ELF-1 (cell line): ENCODE results near the gene GCSAM.
A peak's percentile ranks its signal among the peaks of the same experiment; 100 is the strongest.

Experiments used
- DNase-seq: peaks from one replicate; pipeline ENCODE4 v3.0.0-alpha.2; 2016; ENCODE audit warnings: low read depth, low spot score

GCSAM gene

DNA sequence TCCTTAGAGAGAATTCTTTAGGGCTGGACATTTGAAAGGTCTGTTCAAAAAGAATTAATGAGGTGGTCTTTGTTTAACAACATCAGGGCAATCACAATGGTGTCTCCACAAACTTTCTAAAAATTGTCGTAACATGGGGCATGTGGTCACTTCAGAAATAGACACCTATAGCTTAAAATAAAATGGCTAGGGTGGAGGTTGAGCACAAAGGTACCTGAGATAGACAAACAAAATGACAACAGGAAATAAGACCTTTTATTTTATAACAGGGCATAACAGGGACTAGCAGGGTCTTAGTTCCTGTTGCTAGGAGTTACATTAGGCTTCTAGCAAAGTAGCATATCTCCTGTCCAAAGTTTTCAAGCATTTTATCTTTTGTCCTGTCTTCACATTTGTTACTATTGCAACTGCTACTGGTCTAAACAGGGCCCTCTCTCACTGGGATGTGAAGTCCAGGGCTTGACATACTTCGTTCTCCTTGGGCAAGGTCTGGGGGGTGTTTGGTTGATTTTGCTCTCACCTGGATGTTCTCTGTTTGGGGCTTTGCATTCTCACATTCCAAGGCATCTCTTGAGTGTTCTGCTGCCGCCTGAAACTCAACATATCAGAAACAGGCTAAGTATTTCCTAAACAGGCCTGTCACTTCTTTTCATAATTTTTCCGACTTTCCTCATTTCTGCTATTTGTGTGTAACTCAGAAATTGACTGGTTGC is 3.0 kb downstream of the GCSAM start:
- no peak for DNase-seq

DNA sequence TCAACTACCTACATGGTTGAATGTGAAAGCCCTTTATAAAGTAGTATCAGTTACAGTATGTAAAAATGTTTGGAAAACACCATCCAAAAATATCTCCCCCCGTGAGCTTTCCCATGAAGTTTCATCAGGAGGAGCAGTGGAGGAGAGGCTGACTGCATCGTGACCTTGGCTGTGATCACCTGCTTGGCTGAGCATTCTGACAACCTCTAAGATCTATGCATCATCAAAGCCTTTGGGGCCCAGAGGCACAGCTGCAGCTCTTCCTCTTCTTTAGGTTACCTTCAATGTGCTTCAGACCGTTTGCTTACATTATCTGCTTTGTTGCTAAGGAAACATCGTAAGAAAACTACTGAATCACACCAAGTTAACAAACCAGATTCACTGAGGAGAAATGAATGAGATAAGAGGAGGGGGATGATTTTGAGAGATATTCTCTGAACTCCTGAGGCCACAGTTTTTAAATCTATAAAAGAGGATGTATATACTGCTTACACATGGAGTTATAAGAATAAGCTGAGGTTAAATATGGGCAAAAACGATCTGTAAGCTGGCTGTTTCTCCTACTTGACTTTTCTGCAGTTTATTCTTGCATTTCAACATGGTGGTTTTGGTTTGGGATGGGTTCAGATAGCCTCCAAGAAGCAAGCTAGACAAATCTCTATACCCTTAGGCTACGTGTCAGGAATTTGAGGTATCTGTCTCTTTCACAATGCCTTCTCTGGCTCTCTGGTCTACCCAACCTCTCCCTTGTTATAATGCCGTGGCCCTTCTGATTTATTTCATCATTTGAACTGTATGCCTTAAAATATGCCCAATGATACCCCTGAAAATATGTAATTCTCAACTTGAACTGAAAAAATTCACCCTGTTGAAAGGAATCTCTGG is 4.0 kb downstream of the GCSAM start:
- peak; percentile 81 for DNase-seq

DNA sequence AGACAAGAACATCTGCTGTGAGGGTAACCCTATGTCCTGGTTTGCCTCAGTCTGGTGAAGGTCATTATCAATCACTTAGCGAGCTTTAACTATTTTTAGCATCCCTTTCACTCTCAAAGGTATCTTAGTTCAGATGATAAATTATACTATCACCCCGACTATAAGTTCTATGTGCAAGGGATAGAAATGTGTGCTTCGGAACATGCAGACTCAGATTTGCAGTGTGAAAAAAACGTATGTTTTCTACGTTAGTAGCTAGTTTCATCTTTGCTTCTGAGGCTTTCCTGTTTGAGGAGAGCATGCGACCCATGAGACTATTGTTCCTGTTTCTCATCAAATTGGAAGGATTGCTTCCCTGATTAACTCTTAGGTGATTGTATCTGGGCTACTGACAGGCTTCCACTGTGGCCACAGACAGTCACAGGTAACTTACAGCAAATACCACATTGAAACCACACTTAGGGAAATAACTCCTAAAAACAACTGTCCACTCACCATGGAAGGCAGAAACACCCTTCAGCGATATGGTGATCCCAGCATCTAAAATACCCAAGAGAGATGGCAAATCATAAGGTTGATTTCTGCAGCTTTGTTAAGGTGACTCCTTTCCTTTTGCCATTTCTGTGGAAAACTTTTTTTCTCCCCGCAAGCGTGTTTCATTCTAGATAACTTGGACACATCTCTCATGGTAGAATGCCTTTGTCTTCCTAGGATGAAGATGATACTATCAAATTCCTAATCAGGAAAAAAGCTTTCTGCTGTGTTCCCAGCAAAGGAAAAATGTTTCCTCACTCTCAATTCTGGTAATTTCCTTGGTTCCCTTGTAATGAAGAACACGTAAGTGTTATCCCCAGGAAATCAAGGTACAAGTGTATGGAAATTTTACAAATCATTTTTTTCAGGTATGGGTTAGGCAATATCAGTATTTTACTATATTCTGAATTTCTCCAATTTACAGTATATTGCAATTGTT is 5.2 kb downstream of the GCSAM start:
- DNase-seq, result no peak

DNA sequence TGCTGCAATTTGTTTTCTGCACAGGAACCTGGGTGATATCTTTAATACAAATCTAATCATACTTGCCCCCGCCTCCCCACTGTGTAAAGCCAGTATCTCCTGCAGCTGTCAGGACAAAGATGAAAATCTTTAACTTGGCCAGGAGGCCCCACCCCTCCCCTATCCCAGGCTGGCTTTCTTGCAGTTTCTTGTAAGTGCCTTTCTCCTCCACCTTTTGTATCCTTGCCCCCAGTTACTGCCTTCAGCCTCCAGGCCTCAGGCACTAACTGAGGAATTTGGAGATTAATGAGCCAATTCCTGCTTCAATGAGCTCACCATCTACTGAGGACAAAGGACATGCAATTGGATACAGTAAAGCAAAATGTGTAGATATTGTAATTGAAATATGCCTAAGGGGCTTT is 6.5 kb downstream of the GCSAM start:
- peak; percentile 88 for DNase-seq

DNA sequence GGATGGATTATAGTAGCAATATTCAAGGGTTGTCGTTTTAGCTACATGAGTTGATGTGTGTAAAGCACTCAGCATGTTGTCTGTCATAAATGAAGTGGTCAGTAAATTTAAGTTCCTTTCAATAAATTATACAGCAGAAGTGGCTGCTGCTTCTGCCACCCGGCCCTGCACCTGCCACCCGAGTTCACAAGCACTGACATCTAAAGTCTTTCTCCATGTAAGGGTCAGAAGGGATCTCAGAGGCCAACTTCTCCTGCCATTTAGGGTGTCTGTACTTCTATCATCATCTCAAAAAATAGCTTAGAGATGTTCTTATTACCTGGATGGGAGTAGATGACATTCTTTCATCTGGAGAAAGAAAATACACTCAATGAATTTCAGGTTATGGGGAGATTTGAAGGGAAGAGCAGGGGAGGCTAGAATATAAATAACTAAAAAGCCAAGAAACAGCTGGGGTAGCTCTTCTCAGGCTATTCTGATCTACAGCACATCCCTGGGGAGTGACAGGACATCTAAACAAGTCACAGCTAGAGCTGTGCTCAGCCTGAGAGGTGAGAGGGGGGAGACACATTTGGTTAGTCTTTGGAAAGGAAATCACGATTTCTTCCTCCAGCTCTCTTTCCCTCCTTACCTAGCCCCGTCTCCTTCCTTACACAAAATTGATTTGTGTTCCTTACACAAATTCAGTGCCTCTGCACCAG is 8.0 kb downstream of the GCSAM start:
- DNase-seq, result no peak

DNA sequence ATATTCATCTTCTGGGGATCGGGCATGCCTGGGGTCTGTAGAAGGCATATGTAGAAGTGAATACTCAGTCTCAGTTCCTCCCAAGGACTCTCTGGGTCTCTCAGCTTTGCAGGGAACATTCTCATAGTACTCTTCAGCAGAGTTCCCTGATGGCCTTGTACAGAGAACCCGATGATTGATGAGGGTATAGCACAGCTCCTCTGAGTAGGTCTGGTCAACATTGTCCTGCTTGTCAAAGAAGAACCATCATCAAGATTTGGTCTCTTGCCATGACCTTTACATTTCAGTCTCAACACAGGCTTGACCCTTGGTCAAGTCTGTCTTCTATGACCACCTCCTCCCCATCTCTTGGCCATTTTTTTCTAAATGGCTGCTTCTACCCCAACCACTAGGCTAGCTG is 9.5 kb downstream of the GCSAM start:
- DNase-seq, result no peak

DNA sequence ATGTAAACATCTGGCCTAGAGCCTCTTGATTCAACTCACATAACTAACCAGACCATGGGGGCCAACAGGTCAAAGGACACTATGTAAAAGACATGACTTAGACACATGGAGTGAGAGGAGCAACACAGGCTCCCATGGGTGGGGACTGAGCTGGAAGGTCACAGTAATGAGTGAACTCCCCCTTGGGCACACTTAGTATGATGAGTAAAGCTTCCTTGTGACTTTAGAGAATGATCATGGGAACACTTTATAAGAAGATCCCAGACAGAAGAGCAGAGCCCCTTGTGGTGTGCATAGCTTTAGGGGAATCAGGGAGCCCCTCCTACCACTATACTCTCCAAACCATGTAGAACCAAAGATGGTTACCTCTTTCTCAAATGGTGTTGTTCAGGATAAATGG is 10.2 kb downstream of the GCSAM start:
- no peak for DNase-seq

DNA sequence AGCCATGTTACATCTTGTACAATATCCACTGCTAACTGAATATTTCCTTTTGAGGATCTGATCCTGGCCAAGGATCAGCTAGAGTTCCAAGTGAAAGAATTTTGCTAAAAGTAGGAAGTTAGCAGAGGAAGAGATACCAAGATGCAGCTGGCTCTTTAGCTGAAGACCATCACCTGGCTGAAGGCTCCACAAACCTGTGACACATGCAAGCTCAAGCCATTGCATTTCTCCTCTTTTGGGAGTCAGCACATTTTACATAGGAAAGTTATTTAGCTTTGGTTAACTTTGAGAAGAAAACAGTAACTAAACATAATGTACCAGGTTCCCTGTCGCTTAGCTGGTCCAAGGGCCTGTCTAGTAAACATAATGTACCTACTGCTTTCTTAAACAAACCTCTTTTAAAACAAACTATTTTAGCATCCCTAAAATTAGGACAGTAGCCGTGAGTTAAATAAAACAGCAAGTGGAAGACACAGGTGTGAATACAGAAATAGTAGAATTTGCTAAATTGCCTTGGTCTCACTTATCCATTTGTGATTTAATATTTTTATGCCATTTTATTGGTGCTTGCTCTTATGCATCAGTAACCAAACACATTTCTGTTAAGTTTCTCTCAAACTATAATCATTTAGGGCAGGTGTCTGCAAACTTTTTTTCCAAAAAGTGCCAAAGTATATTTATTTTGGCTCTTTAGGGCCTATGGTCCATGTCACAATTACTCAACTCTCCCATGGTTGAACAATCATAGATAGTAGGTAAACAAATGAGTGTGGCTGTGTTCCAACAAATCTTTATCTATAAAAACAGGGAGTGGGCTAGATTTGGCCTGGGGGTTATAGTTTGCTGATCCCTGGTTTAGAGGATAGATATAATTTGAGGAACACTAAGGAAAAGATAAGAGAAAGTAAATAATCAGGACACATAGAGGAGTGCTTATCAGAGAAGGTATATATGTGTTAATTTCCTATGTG is 11.2 kb downstream of the GCSAM start:
- DNase-seq, result no peak

DNA sequence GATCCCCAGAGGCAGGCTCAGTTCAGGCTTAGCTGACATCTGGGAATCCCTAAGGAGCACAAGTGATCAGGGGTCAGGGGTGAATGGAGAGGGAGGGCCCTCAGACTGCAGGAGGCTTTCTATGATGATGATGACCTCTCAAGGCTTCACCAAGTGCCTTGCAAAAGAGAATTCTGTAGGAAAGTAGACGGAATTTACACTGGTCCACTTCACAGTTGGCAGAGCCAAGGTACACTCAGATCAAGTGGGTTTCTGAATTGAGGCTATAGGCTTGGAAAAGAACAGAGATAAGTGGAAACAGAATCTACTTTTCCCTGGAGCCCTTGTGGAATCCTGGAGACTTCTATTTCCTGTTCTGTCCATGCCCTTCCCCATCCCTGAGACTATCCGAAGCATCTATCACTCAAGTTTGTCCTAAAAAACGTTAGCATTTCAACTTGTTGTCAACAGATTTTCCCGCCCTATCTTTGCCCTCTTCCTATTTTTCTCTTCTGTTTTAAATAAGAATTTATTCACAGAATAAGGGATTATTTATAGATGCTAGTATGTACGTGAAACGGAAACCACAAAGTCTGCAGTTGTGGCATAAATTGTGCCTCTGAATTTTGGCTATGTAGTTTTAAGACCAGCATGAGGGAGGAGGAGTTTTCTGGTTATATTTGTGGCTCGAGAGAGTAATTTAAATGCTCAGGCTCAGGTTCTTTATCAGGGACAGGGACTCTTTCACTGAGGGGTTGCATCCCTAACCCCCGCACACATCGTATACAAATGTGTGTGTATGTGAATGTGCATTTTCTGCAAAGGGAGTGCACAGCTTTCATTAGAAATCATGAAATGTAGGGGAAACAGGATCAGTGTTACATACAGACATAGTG is 12.8 kb downstream of the GCSAM start:
- peak; percentile 10 for DNase-seq

DNA sequence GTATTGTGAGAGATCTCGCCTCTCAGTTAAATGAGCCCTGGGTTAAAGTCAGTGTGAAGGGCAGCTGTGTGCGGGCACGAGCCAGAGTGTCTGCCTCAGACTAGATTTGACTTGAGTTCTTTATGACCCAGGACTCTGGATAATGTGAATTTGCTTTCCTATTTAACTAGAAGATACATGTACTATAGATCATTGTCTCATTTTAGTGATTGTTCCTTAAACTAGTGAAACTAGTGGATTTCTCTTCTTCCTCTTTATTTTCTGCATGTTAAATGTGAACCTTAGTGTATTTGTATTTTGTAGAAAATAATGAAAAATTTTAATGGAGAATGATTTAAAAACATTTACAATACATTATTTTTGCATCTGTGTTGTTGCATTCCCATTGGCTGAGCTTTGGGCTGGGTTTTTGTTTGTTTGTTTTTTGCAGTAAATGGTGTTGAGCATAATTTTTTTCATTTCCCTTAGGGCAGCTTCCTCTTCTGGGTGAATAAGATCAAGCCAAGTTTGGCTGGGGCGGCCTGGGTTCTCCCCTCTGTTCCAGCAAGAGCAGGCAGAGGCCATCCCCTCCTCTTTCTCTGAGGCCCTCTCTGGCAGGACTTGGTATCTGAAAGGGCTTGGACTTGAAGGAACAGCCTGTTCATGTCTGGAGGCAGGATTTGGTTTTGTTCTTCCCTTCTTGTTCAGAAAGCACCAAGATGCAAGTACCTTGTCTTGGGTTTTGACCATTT is 15.0 kb downstream of the GCSAM start:
- DNase-seq, result peak; percentile 28

DNA sequence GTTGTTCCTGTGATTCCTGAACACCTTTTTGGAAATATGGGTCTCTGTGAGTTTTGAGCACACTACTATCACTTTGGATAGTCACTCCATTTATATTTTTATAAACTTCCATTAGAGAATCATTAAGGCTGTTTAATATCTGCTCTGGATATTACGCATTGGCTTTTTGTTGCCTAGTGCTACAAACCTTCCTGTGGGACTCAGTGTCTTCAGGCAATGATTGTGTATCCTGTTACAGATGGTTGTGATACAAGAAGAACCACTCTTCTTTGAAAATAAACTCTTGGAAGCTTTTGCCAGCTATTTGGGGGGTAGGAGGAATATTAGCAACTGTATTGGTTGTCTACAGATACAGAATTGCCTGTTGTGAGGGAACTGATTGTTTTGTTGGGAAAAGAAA is 15.6 kb downstream of the GCSAM start:
- DNase-seq, result no peak

DNA sequence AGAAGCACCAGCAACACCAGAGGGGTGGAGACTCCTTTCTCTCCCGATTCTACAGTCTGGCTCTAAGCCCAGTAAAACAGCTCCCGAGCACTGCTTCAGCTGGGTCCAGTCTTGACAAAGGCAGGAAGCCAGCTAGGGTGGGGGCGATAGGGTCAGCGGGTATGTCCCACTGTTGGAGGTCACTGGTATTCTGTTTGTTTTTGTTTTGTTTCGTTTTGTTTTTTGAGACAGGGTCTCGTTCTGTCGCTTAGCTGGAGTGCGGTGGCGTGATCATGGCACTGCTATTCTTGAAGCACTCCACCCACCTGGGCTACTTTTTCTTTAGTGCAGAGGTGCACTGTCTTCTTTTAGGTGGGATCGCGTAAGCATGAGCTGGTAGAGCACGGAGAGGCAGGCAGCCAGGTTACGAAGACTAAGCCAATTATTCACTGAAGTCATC is 16.3 kb downstream of the GCSAM start:
- DNase-seq, result no peak

DNA sequence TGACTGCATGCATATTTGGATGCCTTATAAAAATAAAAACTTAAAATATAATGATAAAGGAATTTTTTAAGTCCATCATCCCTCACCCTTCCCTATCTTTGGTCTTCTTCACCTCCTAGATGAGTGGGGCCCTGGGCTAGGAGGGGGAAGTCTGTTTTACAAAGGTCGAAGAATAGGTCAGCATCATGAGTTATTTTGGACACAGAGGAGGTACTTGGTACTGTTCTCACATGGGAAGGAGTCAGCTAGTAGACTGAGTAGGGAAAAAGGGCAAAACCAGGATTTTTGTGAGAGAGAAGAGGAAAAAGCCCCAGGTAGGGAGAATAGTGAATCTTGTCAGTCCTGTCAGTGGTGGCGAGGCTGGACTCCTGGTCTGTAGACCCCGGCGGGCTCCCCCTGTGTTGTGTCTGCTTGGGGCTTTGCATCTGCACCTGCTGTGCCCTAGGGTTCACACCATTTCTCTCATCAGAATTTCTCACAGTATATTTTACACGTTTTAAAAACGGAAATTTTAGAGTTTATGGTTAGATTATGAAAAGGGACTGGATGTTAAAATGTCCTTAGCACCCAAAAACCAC is 17.2 kb downstream of the GCSAM start:
- no peak for DNase-seq

DNA sequence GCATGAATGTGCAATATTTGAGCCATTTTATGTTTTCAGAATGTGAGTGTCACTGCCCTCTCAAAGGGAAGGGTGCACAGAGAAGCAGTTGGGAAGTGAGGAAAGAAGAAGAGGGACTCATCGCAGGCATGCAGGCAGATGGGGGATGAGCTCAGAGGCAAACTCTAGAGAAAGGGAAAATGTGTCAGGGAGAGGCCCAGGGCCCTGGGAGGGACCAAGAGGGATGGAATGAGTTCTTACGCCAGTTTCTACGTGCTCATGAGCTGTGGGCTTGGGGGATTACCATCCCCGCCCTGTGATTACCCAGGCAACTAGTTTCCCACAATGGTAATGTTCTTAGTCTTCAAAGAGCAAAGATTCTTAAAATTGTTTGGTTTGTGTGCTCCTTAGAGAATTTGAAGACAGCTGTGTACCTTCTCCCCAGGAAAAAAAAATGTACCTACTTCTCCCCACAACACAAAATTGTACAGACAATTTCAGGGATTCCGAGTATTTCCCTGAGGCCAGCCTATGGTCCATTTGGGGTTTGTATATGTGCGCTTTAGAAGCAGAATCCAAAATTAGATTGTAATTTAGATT is 17.8 kb downstream of the GCSAM start:
- no peak for DNase-seq

DNA sequence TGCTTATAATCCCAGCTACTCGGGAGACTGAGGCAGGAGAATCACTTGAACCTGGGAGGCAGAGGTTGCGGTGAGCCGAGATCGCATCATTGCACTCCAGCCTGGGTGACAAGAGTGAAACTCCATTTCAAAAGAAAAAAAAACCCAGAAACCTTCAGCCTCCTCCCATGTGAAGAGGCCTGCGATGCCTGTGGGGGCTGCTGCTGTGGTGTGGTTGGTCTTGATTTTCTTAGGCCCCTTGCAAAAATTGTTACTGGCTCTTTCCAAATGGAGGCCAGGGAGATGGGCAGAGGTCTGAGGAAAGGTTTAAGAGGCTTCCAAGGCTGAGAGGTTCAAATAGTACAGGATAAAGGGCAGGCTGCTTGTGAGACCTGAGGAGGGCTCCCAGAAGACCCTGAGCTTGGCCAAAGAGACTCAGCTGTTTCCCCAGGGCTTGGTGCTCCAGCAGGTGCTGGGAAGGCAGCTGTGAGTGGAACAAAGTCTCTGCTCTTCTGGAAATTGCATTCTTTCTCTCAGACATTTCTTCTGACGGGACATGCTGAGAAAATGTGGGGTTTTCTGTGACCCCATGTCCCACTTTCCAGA is 18.4 kb downstream of the GCSAM start:
- no peak for DNase-seq

DNA sequence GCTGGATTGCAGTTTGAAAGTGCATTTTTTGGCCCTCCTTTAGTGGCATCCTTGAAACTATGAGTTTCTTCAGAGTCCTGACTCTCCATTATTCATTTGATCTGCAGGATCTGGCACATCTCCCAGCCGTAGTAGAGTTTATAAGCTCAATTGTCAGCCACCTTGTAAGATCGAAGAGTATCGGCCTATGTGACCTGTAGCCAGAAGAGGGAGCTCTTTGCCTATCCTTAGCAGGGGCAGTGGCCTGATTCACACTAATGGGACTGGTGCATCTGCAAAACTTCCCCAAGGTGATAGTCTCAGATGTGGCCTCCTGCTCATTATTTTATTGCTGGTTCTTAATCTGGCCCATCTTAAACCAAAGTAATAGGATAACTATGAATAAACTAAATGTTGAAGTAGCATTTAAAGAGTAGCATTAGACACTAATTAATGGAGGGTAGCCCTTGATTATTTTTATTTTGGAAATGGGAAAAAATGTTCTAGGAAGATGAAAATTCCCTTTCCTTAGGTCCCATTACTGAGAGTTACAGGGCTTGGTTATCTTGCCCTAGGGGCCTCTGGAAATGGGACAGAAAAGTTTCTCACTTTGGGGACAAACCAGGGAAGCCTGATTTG is 21.2 kb downstream of the GCSAM start:
- DNase-seq, result peak; percentile 61

DNA sequence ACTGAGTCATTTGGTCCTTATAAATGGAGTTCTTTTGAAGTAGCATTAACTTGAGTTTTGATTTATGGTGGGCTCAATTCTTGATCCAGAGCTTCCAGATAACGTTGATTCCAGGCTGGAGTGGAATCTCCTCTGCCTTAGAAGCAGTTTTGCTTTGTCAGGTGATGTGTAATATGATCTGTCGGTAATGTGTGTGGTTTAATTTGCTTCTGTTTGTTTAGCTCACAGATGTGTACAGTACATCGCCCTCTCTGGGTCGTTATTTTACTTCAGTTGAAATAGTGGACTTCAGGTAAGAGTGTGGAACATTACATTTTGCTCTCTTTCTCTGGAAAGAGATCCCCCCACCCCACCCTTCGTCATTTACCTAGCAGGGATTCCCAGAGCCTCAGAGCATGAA is 23.7 kb downstream of the GCSAM start:
- no peak for DNase-seq
